GM12878 (cell line): Measurements from ENCODE around the gene PRR35. TPM values are rescaled to one million over a fixed set of nuclear protein-coding genes. Genes with fewer than 3 reads are reported as not detected.

Experiments
- ATAC-seq: fragments of 200-7000 bp; cut with Tn5 transposase; 3 replicates; pipeline ENCODE4 v1.9.1; 2020; ENCODE audit warnings: mild to moderate bottlenecking, moderate library complexity
- BruUV-seq: library from RNA; stranded (reverse); fragments of 400-500 nt; replicated peaks from 2 replicates; lab custom pipeline; 2021; lab: Mats Ljungman, UMichigan
- CTCF ChIA-PET: fragments of 300-600 bp; sonication (Branson Sonifier 250); formaldehyde crosslinking; extraction: SDS; loops from one replicate; lab custom pipeline; 2021; ENCODE audit warnings: inconsistent platforms; lab: Yijun Ruan, JAX
- POLR2A ChIA-PET: fragments of 350-600 bp; formaldehyde crosslinking; extraction: SDS; loops from one replicate; lab custom pipeline; 2021; ENCODE audit warnings: inconsistent platforms; lab: Charles Lee
- RAD21 ChIA-PET: fragments of 300-600 bp; sonication (Branson Sonifier 250); formaldehyde crosslinking; loops from one replicate; lab custom pipeline; 2023; ENCODE audit warnings: antibody characterized with exemption; ENCODE audit not compliant: unreplicated experiment; lab: Charles Lee
- SMC1A ChIA-PET: fragments of 300-600 bp; sonication (Branson Sonifier 250); formaldehyde crosslinking; loops from one replicate; lab custom pipeline; 2023; ENCODE audit not compliant: unreplicated experiment, uncharacterized antibody; lab: Charles Lee
- DNase-seq: peaks from one replicate; pipeline ENCODE4 v3.0.0-alpha.2; 2011; ENCODE audit warnings: low read depth, low spot score
- FAIRE-seq: peaks from 3 replicates; lab custom pipeline; 2011; peaks lifted over from hg19 to GRCh38; lab: Jason Lieb, UNC
- H2AFZ ChIP-seq: 2 replicates; pipeline ENCODE4 v1.6.0; 2011; ENCODE audit warnings: low read depth, low read length, control low read depth; ENCODE audit not compliant: control insufficient read depth
- H3K27ac ChIP-seq: 2 replicates; pipeline ENCODE4 v1.5.1; 2011; ENCODE audit warnings: control low read depth; ENCODE audit not compliant: control insufficient read depth, insufficient read depth
- H3K27me3 ChIP-seq, 2 experiments: replicated peaks in 1 of 2; 2 replicates each; pipeline versions ENCODE4 v1.6.0 to v1.6.1; 2011; ENCODE audit warnings: low read length in 1 of 2; ENCODE audit not compliant: control insufficient read depth in 2 of 2, insufficient read depth in 2 of 2
- H3K36me3 ChIP-seq, 2 experiments: 2 replicates each; pipeline ENCODE4 v1.5.1; 2011; ENCODE audit warnings: low read length in 1 of 2; ENCODE audit not compliant: control insufficient read depth in 2 of 2, insufficient read depth in 2 of 2
- H3K4me1 ChIP-seq: 2 replicates; pipeline ENCODE4 v1.6.1; 2011; ENCODE audit warnings: mild to moderate bottlenecking, low read length, moderate library complexity, mixed read lengths; ENCODE audit not compliant: control insufficient read depth, insufficient read depth
- H3K4me2 ChIP-seq: 2 replicates; pipeline ENCODE4 v1.6.0; 2011; ENCODE audit warnings: control low read depth; ENCODE audit not compliant: control insufficient read depth, insufficient read depth
- H3K4me3 ChIP-seq: fragments of 200-600 bp; sonication (generic); 2 replicates; pipeline ENCODE4 v1.5.1; 2016
- H3K79me2 ChIP-seq: 2 replicates; pipeline ENCODE4 v1.6.0; 2011; ENCODE audit warnings: low read length; ENCODE audit not compliant: control insufficient read depth, insufficient read depth
- H3K9ac ChIP-seq: 2 replicates; pipeline ENCODE4 v1.8.0; 2011; ENCODE audit warnings: low read length, control low read depth, mixed read lengths; ENCODE audit not compliant: control insufficient read depth, insufficient read depth
- H3K9me3 ChIP-seq: replicated peaks from 3 replicates; pipeline ENCODE4 v1.5.1; 2011; ENCODE audit warnings: mild to moderate bottlenecking, low read length; ENCODE audit not compliant: control insufficient read depth, insufficient read depth
- H4K20me1 ChIP-seq: 2 replicates; pipeline ENCODE4 v1.6.0; 2011; ENCODE audit not compliant: control insufficient read depth, insufficient read depth
- SMARCA5 ChIP-seq: fragments of 450-650 bp; IDR thresholded peaks from 2 replicates; pipeline ENCODE4 v1.6.1; 2017; ENCODE audit warnings: mild to moderate bottlenecking
- WGBS: methylation state at CpG from one replicate; pipeline ENCODE4 v1.1.6; 2016; ENCODE audit warnings: low lambda C conversion rate; ENCODE audit not compliant: insufficient replicate concordance, insufficient coverage; ENCODE audit errors: missing lambda C conversion rate; 5-methylcytosine and 5-hydroxymethylcytosine counted together
- in situ Hi-C: fragments of 300-500 bp; cut with MboI; formaldehyde crosslinking; loops from 9 replicates; pipeline ENCODE4 v1.14.3; 2018; ENCODE audit warnings: mixed read lengths
- intact Hi-C: fragments of 100-400 bp; cut with micrococcal nuclease; formaldehyde crosslinking; loops from one replicate; pipeline ENCODE4 v1.14.2; 2022; ENCODE audit not compliant: unreplicated experiment
- polyA plus RNA-seq, 11 experiments: library from polyadenylated mRNA; depleted of rRNA in 4 of 11; unstranded in 6 of 11; stranded (reverse) in 5 of 11; fragments of >200 nt; fragmentation: Nextera tagmentation in 4 of 11; fragmentation: Illumina TruSeq in 1 of 11; extraction: Ambion mirVana in 4 of 11; extraction: Trizol in 1 of 11; gene quantifications; 1 replicate in 1 of 11; 2 replicates in 10 of 11; pipeline versions ENCODE4 v1.2.1 to v1.2.3, GENCODE V29; 2011 to 2016; ENCODE audit warnings: inconsistent platforms in 2 of 11, missing spikeins in 2 of 11, low read depth in 1 of 11
- total RNA-seq, 4 experiments: library from RNA; depleted of rRNA in 3 of 4; stranded (reverse); fragments of >200 nt in 3 of 4; fragmentation: Illumina TruSeq in 1 of 4; extraction: Trizol in 1 of 4; gene quantifications; 2 replicates each; pipeline versions ENCODE4 v1.2.1 to v1.2.3, GENCODE V29; 2013 to 2021
- TF ChIP-seq, protein P1 (sequence below): fragments of 150-350 bp; IDR thresholded peaks from 2 replicates; pipeline ENCODE4 v1.6.1; 2014; ENCODE audit warnings: mild to moderate bottlenecking, low read depth, low read length

Gene PRR35
- total and polyA plus RNA-seq, 10 of the 15 experiments (the other 5 are each of a cell fraction or from before 2014, with no cell fraction given), result not detected

GRCh38 chr16:565419-566330 is 5.5 kb downstream of the PRR35 start:
- Histone ChIP-seq H3K9me3 (no peaks in the 10 kb centered on the region), H3K79me2 (peaks cover 2% of the 10 kb centered on the region), H3K4me1 (peaks cover 19% of the 10 kb centered on the region), H4K20me1 (no peaks in the 10 kb centered on the region), H2AFZ (no peak overlapping the region), H3K27ac (no peak overlapping the region), H3K9ac (no peak overlapping the region), H3K27me3 (peaks cover 2% of the 10 kb centered on the region in 2 experiments; a peak in 2 of 4 replicates), H3K4me3 (no peak overlapping the region), H3K36me3 (no peaks in the 10 kb centered on the region), H3K4me2 (peak overlapping the region; percentile 76; the same call in 1 of the 2 replicates)
- 59% methylated on average over 32 of the region's 35 CpGs for WGBS
- ChIA-PET POLR2A (no interaction called here), SMC1A (no interaction called here), RAD21 (no interaction called here), CTCF (no interaction called here)
- in situ Hi-C loops, result loop anchor here (5.0 kb wide), 1 partner anchor 33 kb away; no protein-coding TSS in a partner anchor
- no peak for FAIRE-seq
- TF ChIP-seq, protein P1, sequence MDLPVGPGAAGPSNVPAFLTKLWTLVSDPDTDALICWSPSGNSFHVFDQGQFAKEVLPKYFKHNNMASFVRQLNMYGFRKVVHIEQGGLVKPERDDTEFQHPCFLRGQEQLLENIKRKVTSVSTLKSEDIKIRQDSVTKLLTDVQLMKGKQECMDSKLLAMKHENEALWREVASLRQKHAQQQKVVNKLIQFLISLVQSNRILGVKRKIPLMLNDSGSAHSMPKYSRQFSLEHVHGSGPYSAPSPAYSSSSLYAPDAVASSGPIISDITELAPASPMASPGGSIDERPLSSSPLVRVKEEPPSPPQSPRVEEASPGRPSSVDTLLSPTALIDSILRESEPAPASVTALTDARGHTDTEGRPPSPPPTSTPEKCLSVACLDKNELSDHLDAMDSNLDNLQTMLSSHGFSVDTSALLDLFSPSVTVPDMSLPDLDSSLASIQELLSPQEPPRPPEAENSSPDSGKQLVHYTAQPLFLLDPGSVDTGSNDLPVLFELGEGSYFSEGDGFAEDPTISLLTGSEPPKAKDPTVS, result no peak
- TF ChIP-seq SMARCA5, result 0 out of 2 replicates have a peak, but pooled peaks have one; percentile 1
- intact Hi-C loops, result loop anchor here (5.0 kb wide), 1 partner anchor 38 kb away; the partner anchor contains the start of gene CAPN15
- no TSS peak for BruUV-seq
- DNase-seq, result no peak
- no peak for ATAC-seq
